Kidney capillary endothelial cell (primary cell): Measurements from ENCODE around the gene DGKI.
"Not testable (repeated sequence)": the region's sequence is repeated elsewhere in the genome, so short reads cannot be mapped to it uniquely, and the experiment has no call there.

Experiments
- DNase-seq: peaks from one replicate; pipeline ENCODE4 v3.0.0-alpha.2; 2018; ENCODE audit warnings: low spot score

DGKI gene

DNA sequence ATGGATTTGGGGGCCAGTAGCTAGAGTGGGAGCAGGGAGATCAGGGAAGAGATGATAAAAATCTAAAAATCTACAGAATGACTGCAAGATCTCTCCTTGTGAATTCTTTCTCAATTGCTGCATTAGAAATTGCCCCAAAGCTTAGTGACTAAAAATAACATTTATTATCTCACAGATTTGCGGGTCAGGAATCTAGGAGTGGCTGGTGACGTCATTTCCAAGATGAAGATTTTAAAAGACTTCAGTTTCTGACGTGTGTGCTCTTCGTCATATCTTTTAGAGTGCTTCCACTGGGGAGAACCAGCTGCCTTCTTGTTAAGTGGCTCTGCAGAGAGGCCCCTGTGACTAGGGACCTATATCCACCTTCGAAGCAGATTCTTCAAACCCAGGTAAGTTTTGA lies 112.6 kb downstream of the DGKI start:
- no peak for DNase-seq

DNA sequence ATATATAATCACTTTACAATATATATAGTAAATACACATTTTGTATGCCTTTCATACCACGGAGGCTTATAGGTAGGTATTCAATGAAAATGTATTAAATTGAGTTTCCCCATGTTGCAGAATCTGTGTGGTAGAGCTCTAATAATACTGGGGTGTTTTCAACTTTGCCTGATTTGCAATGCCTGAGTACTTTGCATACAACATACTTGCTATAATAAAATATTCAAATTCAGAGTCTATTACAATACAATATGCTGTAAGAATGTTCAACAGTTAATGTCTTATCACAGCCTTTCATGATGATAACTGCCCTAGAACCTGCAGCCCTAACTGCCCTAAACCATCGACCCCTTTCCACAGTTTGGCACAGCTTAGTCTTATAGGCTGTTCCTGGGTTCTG lies 114.6 kb downstream of the DGKI start:
- DNase-seq = no peak

DNA sequence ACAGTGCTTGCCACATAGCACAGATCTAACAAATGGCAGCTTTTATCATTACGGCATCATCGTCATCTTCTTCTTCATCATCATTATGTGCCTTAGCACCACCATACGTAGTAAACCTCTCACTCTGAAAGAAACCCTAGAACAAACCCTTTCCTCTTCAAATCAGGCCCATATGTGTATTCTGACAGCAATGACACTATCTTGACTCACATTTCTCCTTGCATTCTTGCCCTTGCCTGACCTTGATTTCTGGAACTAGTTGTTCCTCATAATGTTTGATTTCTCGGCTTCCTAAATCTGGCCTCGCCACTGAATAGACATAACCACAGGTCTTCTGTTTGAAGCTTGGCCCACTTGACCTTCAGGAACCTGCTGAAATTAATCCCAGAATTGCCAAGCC lies 115.3 kb downstream of the DGKI start:
- DNase-seq = no peak

DNA sequence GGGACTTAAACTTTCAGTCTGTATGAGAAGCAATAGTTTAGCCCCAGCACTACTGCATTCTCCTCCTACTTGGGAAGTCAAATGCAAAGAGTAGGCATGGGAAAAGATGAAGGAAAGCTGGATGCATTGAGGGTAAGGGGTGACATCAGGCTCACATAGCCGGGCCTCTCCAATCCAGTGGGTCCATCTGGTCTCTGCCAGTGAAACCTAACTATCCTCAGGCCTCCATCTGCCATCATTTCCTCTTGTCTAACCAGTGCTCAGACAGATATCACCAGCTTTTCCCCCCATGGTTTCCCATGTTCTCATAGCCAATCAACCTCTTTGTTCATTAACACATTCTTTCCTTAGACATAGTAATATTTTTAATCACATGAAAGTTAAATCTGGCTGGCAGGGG lies 118.3 kb downstream of the DGKI start:
- DNase-seq = no peak

DNA sequence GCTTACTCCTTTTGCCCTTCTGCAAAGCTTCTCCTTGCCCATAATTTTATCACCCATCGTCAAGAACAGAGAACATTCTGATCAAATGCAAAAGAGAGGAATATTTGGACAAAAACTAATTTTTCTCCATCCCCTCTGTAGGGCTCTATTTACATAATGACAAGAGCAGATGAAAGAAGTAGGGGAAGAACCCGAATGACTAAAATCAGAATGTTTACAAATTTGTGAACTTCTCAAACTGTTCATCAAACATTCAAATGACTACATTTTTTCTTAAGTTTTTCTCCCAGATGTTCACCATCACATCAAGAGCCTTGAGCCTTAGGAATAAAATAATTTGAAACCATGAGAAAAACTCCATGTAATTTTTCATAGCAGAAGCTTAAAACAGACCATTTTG lies 119.4 kb downstream of the DGKI start:
- DNase-seq = no peak

DNA sequence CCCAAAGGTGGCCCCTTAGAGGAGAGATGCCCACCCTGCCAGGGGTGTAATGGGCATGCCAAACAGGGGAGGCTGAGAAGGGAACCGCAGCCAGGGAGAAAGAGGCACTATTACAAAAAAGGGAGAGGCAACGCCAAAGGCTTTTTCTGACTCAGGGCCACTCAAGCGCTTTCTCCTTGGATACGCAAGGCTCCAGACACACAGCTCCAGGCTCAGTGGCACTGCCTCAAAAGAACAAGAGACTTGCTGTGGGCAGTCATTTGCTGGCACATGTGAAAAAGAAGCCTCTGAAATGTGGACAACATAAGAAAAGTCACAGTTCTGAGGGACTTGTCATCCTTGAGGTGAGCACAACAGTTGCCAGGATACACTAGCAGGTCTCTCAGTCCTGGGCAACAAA lies 128.4 kb downstream of the DGKI start:
- DNase-seq = no peak

DNA sequence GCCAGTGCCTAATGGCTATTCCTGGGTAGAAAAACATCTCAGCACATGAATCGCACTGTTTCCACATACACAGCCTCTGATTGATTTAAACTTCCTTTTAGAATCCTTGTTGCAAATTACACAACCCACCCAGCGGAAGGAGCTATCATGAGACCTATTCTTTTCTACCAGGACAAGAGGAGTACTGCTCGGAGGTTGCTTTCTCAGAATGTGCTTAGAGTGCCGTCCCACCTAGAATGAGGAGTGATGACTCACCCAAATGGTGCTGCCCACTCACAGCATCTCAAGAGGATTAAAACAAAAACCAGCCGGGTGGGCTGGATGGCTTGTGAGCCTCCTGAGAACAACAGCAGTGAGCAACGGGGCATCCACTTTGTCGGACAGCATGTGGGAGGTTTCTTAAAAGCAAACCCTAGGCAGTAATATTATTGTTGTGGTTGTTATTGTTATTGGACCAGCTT lies 128.9 kb downstream of the DGKI start:
- peak; percentile 48 for DNase-seq

DNA sequence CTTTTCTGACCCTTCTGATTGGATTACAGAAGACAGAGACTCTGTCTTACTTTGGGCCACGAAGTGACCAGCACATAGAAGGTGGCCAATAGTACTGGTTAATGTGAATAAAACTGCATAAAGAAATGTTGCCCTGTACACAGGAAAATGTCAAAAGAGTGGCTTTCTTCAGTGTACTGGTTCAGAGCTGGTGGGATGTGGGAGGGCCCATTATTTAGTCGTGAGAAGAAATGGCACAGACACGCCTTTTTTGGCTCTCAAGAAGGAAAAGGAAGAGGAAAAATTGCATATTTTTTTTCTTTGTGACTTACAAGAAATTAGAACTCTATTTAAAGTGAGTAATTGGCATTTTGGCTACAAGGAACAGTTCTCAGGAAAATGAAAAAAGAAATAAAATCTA lies 129.7 kb downstream of the DGKI start:
- no peak for DNase-seq

DNA sequence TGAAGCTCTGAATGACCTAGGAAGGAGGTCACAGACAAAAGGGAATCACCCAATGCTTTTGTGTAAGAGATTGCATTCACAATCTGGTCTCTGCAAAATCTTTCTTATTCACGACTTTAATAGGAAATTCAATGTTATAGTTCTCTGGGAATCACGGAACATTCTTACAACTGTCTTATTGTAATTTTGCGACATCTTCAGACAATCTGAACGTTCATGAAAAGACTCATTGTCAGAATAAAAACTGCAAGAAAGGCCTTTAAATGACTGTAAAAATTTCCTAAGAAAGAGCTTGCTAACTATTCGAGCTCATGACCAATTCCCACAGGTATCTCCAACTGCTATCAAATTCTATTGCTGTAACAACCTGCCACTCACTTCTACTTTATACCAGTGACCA lies 130.7 kb downstream of the DGKI start:
- no peak for DNase-seq

DNA sequence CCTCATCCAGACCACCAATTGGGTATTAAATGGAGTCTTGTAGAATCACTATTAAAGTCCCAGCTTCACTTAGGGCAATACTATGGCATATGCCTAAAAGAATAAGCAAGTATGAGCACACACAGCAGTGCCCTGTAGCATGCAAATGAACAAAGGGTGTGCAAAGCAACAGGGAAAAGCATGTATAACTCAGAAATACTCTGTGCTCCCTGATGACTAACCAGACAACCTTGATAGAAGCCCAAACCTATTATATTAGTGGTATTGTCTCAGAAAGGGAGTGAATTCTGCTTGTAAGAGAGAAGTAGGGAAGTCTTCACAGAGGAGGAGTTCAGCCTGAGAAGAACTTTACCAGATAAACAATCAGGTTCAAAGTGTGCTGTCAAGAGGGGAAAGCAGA lies 131.2 kb downstream of the DGKI start:
- DNase-seq = no peak

DNA sequence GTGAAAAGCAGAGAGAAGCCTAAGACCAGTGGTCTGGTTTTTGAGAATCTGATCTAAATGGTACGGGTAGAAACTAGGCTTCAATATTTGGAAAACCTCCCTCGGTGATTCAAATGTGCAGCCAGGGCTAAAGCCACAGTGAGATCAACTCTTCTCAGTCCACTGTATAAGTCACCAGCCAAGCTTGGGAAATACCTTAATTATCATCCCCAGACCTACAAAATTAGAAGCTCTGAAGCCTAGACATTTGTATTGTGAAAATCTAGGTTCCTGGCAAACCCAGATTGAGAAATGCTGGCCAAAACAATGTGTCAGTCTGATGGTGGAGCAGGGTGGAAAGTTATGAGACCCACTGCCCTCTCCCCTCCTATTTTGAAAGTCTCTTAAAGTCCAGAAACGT lies 131.7 kb downstream of the DGKI start:
- DNase-seq = no peak

DNA sequence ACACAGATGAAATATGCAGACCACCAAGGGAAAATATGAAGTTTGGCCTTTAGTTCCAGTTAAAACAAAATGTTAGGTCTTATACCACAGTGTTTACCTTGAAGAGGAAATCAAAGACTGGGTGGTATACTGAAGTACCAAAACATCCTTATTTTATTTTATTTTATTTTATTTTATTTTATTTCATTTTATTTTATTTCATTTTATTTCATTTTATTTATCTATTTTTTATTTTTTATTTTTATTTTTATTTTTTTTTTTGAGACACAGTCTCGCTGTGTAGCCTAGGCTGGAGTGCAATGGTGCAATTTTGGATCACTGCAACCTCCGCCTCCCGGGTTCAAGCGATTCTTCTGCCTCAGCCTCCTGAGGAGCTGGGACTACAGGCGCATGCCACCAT lies 140.4 kb downstream of the DGKI start:
- not testable (repeated sequence) for DNase-seq

DNA sequence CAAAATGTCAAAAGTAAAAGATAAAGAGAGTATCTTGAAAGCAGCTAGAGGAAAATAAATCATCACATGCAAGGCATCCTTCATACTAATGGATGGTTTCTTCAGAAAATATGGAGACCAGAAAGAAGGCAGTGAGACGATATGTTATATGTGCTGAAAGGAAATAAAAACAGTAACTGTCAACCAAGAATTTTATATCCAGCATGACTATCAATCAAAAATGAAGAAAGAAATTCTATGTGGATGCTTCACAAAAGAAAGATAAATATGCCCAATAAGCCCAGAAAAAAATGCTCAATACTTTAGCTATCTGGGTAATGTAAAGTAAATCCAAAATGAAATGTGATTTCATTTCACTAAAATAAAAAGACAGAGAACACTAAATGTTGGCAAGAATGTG lies 142.1 kb downstream of the DGKI start:
- DNase-seq = no peak

DNA sequence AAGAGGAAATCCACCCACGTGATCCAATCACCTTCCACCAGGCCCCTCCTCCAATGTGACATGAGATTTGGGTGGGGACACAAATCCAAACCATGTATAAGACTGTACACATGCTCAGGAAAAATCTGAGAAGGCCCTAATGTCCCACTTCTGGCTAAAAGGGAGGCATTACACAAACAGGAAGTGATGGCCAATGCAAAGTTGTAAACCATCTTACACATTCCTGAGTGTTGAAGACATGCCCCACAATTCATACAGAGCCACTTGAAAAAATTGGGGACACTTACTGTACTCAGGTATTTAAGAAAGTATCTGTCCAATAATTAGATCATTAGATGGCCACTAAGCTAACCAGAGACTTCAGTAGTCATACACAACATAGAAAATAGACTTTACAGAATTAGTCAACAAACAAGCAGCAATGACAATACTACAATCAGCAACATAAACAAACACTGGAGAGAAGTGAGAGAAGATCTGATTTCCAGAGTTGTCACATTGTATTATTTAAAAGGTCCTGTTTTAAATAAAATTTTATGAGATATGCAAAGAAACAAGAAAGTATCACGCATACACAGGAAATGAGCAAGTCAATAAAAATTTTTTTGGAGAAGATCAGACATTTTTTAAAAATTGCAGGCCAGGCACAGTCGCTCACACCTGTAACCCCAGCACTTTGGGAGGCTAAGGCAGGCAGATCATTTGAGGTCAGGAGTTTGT lies 143.3 kb downstream of the DGKI start:
- DNase-seq = no peak

DNA sequence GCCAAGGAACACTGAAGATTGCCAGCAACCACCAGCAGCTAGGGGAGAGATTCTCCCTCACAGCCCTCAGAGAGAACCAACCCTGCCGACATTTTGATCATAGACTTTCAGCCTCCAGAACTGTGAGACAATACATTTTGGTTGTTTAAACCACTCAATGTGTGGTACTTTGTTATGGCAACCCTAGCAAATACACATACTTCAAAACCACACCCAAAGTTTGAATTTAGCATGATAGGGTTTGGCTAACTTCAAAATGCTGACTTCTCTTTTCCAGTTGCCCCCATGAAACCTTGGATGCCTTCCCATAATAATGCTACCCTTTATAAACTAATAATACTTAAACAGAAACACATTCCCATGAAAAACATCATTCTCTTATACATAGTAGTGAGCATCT lies 149.8 kb downstream of the DGKI start:
- no peak for DNase-seq

DNA sequence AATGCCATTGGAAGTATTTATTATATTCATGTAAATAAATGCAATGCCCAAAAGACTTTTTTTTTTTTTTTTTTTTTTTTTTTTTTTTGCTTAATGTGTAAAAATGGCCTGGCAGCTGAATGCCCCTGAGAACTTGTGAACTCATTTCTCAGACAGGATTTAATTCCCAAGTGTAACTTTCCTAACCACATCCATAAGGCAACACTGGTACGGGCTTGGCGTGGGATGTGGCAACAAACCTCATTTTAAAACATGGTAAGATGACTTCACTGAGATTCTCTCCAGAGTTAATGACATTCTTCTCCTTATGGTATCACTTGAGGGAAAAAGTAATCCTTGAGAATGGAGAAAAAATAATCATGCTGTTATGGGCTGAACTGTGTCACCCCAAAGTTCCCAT lies 150.4 kb downstream of the DGKI start:
- DNase-seq = no peak

DNA sequence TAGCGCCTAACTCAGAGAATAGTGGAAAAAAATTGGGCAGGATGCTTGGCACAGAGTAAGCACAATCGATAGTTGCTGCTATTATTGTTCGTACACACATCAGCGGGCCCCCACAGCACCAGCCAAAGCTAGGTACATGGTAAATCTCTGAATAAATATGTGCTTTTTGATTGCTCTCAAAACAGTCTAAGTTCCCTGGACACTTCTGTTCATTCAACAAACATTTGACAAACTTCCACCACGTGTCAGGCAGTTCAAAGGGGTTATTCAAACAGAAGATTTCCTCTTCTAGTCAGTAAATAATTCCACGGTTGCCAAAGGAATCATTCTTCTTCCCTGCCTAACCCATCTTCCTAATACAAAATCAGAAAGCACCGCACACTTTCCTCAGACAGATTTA lies 150.8 kb downstream of the DGKI start:
- no peak for DNase-seq

DNA sequence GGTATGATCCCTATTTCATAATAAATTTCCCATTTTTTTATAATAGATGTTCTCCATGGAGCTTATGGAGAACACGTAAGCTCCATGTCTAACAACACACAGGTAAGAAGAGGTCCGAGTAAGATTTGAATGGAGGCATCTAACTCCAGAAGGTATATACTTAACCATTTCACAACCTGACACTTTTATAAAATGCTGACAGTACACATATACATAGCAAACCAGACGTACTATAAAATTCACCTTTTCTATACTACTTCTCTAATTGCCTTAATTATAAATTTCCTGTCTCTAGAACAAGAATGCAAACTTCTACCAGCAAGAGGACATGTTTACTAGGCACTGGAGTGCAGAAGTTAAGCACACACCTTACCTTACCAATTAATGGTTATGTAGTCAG lies 151.3 kb downstream of the DGKI start:
- DNase-seq = no peak

DNA sequence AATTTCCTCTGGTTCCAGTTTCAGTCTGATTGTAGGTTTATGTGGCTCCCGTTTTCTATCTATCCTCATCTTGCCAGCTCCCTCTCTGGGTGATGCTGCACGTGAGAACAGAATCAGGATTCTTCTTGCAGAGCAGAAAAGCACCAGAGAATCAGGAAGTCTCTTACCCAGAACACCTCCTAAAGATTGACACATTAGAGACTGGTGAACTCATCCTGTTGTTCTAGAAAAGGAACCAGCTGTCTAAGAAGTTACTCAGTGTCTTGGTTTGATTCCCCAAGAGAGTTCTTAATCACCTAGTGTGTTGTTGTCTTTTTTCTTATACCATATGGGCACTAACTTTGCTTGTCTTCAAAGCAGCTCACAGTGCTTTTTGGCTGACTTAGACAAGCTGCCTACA lies 152.4 kb downstream of the DGKI start:
- no peak for DNase-seq

DNA sequence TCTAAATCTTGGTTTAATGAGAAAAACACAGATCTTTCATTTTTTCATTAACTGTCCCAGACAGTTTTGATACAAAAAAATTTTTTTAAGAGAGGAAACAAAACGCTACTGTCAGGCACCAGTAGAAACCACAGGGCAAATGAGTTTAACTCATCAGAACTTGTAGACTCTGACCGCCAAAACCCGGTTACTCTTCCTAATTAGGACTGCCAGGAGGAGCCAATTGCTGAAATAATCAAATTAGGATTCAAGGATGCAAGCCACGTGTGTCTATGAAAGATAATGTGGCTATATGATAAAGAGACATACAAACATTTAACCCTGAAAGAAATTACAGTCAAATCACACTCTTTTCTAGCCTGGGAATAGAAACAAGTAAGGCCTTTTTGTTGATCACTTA lies 154.4 kb downstream of the DGKI start:
- DNase-seq = no peak

DNA sequence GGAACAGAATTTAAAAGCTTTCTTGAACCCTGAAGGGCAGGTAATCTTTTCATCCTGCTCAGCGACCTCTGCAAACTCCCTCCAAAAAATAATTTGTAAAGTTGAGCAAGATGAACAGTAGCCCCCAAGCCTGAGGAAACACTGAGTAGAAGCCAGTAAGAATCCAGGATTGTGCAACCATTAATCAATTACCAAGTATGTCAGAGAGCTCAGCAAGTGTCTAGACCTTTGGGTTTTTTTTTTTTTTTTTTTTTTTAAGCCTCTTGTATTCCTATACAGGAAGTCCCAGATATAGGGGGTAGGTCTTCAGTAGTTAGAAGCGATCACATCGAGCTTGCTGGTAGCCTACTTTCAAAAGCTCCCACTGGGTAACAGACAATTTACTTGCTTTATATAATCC lies 155.2 kb downstream of the DGKI start:
- DNase-seq = no peak

DNA sequence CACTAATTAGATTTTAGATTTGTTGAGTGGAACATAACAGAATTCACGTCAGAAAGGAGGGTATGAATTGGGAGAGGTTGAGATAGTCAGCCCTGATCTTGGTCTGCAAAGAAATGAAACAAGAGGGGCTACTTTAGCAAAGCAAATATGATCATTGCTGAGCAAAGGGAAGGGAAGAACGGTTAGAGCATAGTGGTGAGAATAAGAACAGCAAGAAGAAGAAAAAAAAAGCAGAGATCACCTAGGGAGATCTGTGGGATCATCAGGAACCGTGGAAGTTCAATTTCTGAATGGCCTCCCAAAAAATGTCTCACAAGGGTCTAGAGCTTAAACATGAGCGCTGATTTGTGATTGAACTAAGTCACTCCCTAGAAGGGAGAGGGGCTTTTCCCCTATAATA lies 156.1 kb downstream of the DGKI start:
- no peak for DNase-seq

DNA sequence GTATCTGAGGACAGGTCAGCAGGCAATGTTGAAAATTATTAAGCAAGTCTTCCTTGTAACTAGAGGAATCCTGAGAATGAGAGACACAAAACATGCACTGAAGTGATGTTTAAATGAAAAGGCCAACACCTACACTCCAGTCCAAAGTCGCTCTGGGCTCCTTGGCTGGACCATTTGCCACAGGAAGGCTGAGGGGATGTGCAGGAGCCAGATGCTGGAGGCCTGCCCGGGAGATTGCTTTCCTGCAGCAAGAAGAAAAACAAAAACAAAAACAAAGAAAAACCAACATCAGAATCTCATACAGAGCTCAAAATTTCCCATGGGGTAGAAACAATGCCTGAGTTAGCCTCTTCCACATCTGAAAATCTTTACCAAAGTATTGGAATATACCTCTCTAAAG lies 157.0 kb downstream of the DGKI start:
- DNase-seq = no peak

DNA sequence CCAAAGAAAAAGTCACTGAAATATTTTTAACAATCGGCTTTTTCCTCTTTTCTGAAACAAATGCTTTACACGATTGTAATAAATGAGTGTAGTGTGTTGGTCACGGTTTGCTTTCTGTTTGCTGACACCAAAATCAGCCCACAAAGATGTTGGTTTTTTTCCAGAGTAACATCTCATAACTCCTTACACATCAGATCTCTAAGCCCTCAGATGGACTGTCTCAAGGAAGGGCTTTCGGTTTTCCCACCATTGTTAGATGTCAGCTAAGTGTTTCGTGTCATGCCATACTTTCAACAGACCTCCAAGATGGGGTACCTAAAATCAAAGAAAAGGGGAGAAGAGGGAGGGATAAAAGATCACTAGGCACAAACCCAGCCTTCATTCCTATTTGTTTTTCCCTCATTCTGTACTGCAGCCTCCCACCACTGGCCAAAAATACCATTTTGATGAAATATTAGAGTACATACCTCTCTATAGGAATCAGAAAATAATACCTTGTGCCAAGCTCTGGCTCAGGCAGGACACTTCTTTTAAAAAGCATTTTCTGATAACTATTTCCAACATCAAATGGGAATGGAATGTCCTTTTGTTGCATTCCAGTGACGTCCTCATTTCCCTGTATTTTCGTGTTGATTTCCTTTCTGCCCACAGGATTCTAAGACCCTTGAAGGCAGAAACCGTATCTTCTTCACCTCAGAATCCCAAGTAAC lies 159.1 kb downstream of the DGKI start:
- DNase-seq = peak; percentile 45
